DMS79 (cell line): ENCODE results near the gene HNMT.
"Not testable (repeated sequence)": the region's sequence is repeated elsewhere in the genome, so short reads cannot be mapped to it uniquely, and the experiment has no call there.

Source experiments
- DNase-seq: peaks from one replicate; lab custom pipeline; 2025; lab: John Stamatoyannopoulos, UW

The HNMT gene

DNA sequence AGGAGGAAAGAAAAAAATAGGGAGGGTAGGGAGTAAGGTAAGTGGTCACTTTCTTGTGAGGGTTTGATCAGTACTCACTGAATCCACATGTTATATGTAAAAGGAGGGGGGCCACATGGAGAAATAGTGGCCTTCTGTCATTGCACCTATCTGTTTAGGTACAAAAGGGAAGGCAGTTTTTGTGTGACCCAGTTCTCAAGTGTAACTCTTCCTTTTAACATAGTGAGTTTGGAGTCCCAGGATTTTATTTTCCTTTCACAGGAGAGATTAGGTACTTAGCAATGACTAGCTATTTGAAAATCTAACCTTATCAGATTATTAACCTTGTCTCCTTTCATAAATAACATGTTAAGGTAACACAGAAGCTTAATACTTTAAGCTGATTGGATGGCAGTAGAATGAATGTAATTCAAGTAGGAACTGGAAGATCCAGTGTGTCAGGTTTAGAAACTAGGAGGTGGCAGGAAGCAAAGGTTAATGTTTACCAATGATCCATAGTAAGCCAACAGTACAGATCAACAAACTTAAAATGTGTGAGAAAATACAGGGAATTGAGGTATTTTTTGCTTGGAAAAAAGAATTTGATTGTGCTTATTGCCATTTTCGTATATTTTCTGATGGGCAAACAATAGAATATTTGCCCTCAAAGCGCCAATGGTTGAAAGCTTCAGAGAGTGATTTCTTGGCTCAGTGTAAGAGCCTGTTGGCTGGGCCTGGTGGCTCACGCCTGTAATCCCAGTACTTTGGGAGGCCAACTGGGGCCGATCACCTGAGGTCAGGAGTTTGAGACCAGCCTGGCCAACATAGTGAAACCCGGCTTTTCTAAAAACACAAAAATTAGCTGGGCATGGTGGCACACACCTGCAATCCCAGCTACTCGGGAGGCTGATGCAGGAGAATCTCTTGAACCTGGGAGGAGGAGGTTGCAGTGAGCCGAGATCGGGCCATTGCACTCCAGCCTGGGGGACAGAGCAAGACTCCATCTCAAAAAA is 11.3 kb downstream of the HNMT start:
- peak; percentile 1 for DNase-seq

DNA sequence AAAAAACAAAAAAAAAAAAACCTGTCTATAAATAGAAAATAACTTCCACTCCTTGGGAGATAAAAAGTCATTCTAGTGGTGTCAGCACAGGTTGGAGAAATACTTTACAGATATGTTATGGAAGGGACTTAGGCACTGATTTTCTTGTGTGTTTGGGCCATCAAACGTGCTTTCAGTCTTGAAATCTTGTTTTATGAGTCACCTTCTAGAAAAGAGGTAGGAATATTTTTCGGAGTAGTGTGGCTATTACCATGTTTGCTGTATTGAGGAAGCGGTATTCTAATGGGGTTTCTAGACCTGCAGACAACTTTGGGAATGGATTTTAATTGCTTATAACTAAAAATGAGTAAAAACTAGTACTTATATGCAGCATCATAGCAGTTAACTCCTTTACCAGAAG is 12.0 kb downstream of the HNMT start:
- no peak for DNase-seq

DNA sequence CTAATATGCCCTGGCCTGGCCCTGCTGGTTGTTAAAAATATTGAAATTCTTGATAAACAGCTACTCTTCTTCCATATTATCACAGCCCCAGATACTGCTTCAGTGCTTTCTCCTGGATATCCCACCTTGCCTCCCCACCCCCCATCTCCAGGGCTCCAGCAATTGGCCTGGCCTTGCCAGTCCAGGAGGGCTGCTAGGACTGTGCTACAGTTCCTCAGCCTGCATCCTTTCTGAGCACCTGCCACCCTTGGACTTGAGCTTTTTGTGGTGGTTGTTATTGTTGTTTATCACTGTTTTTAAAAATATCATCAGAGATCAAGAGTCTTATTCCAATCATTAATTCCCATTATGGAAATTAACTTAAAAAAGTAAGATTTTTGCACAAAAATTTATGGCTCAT is 13.5 kb downstream of the HNMT start:
- no peak for DNase-seq

DNA sequence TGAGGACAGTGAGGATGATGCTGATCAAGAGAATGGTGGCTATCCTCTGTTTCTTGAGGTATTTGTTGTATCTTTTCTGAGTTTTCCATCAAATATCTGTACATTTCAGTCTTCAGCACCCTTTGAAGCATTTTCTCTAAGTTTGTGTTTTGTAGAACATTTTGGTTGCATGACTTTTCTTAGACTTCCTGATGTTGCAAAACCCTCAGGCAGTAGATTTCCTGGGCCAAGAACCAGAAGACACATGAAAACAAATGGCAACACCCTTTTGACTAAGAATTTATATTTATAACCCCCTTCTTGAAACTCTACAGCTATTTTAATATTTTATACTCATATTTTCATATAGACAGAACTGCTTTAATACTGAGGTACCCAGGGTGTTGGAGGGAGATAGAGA is 16.2 kb downstream of the HNMT start:
- DNase-seq, result no peak

DNA sequence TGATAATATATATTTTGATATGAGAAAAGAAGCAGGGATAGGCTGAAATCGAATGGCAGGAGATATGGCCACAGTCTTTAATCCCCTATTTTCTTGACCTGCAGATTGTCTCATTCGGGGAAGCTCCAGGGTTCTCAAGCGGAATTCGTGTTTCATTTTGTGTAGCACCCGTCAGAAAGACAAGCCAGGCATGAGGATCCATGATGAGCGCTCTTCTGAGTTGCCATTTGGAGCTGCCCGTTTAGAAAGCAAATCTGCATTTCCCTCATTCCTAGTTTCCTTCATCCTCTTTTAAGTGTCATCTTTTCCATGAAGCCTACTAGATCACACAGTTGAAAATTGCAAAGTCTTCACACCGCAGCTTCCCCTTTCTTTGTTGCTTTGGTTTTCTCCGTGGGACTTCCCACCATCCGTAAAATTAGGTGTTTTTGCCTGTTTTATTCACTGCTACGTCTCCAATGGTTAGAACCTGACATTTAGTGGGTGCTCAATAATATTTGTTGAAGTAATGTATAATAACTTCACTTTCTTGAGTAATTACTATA is 16.9 kb downstream of the HNMT start:
- DNase-seq, result no peak

- DNase-seq, result no peak
Measured at GRCh38 chr2:137983581-137983980, 19.3 kb downstream of the HNMT start.

- no peak for DNase-seq
Measured at GRCh38 chr2:137986268-137986667, 22.0 kb downstream of the HNMT start.

- no peak for DNase-seq
Measured at GRCh38 chr2:137987011-137987410, 22.7 kb downstream of the HNMT start.

DNA sequence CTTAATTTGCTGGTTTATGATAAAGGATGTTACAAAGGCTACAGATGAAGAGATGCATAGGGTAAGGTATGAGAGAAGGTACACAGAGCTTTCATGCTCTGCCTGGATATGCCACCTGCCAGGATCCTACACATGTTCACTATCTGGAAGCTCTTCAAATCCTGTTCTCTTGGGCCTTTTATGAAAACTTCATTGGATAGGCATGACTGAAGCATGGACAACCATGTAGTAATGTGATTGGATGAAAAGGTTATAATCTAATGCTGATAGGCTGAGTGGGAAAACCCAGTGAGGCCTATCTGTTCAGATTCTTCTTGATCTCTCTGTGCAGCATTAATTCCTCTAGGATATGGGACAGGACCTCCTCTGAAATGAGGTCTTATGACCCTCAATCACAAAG is 26.8 kb downstream of the HNMT start:
- no peak for DNase-seq

GRCh38 chr2:137992039-137992646 is 27.9 kb downstream of the HNMT start:
- DNase-seq, result no peak

DNA sequence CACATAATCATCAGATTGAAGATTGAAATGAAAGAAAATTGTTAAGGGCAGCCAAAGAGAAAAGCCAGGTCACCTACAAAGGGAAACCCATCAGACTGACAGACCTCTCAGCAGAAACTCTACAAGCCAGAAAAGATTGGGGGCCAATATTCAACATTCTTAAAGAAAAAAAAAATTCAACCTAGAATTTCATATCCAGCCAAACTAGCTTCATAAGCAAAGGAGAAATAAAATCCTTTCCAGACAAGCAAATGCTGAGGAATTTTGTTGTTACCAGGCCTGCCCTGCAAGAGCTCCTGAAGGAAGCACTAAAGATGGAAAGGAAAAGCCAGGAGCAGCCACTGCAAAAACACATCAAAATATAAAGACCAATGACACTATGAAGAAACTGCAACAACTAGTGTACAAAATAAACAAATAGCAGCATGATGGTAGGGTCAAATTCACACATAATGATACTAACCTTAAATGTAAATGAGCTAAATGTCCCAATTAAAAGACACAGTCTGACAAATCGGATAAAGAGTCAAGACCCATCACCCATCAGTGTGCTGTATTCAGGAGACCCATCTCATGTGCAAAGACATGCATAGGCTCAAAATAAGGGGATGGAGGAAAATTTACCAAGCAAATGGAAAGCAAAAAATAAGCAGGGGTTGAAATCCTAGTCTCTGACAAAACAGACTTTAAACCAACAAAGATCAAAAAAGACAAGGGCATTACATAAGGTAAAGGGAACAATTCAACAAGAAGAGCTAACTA is 29.6 kb downstream of the HNMT start:
- DNase-seq, result not testable (repeated sequence)

- DNase-seq, result not testable (repeated sequence)
Measured at GRCh38 chr2:137995368-137995767, 31.1 kb downstream of the HNMT start.

DNA sequence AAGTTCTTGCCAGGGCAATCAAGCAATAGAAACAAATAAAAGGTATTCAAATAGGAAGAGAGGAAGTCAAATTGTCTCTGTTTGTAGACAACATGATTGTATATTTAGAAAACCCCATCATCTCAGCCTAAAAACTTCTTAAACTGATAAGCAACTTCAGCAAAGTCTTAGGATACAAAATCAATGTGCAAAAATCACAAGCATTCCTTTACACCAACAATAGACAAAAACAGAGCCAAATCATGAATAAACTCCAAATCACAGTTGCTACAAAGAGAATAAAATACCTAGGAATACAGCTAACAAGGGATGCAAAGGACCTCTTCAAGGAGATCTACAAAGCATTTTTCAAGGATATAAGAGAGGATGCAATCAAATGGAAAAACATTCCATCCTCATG is 31.9 kb downstream of the HNMT start:
- DNase-seq, result not testable (repeated sequence)

DNA sequence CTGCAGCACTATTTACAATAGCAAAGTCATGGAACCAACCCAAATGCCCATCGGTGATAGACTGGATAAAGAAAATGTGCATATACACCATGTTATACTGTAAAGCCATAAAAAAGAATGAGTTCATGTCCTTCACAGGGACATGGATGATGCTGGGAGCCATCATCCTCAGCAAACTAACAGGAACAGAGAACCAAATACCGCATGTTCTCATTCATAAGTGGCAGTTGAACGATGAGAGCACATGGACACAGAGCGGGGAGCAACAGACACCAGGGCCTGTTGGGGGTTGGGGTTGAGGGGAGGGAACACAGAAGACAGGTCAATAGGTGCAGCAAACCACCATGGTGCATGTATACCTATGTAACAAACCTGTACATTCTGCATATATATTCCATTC is 33.5 kb downstream of the HNMT start:
- DNase-seq, result no peak

GRCh38 chr2:137998503-137998902 is 34.2 kb downstream of the HNMT start:
- no peak for DNase-seq

- DNase-seq, result no peak
Measured at GRCh38 chr2:137999273-137999672, 35.0 kb downstream of the HNMT start.

DNA sequence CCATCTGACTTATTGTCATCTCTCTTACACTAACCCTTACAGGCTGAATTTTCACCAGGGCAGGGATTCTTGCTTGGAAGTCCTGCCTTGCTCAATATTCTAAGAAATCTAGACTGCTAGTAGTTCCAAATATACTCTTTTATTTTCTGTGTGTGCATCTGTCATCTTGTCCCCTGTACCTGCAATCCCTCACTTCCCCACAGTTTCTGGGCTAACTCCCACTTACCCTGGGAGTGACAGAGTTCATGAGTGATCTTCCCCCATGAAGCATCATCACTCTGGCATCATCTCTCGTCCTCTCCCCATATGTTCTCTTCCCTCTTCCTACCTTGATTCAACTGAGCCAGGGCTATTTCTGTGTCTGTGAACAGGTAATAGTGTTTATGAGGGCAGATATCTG is 35.7 kb downstream of the HNMT start:
- DNase-seq, result no peak

GRCh38 chr2:138000796-138001195 is 36.5 kb downstream of the HNMT start:
- no peak for DNase-seq

DNA sequence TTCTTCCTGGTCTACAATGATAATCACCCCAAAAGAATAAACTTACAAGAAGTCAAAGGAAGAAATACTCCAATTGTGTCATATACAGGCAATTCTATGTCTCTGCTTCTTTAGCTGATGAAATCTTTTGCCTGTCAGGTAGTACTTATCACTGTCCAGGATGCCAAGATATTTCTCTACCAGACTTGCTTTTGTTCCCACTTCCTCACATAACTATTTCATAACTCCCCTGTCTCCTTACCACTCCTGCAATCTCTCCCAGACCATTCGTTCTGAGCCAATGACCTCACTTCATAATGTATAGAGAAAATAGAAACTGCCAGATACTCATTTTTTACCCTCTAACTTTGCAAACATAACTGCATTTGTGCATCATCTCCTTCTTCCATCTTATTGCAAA is 39.1 kb downstream of the HNMT start:
- no peak for DNase-seq

- no peak for DNase-seq
Measured at GRCh38 chr2:138007431-138007830, 43.2 kb downstream of the HNMT start.

DNA sequence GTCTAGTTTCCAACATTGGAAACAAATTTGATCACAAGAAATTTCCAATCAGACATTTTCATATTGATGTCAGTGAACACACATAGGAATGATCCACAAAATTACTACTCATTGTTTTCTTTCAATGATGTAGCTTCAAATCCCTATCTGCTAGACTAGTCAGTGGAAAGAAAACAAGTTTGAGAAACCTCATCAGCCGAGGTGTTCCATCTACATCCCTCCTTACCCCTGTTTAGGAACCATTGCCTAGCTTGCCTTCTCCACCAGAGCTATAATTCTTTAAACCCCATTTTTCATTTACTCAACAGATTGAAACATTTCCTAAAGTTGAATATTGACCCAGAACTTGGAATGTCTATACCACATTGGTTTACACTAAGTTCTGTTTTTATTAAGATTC is 45.3 kb downstream of the HNMT start:
- no peak for DNase-seq

DNA sequence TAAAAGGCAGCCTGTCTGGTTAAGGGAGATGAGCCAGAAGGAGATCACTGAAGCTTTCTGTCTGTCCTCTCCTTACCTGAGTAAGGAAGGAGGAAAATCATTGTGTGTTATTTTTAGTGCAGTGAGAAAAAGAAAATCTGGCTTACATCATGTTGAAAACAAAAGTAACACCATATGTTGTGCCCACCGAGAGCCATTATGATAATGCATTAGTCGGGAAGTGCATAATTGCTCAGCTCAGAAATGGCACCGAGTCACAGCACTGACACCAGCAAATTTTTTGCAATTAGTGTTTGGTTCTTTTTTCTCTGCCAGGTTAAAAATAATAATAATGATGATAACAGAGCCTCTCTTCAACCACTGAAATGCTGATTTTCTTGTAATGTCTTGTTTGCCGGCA is 46.6 kb downstream of the HNMT start:
- no peak for DNase-seq
